T-helper 1 cell treated with Interleukin-12 subunit alpha and Interleukin-12 subunit beta and Interleukin-4 antibody, amounts not matched to agents 30 μg/mL and 1 μg/mL, for 36 hours (primary cell): ENCODE data around the gene MCRS1.

Experiments
- H3K27ac Mint-ChIP-seq: one replicate; pipeline ENCODE4 v1.8.0; 2021; ENCODE audit warnings: mild to moderate bottlenecking, mixed read lengths
- H3K27me3 Mint-ChIP-seq: one replicate; pipeline ENCODE4 v1.8.0; 2021; ENCODE audit warnings: low read depth, mixed read lengths
- H3K36me3 Mint-ChIP-seq: one replicate; pipeline ENCODE4 v1.8.0; 2021; ENCODE audit warnings: low read depth, mixed read lengths
- H3K4me1 Mint-ChIP-seq: one replicate; pipeline ENCODE4 v1.8.0; 2021; ENCODE audit warnings: low read depth, mixed read lengths
- H3K4me3 Mint-ChIP-seq: one replicate; pipeline ENCODE4 v1.8.0; 2021; ENCODE audit warnings: mild to moderate bottlenecking, moderate library complexity, mixed read lengths
- H3K9me3 Mint-ChIP-seq: one replicate; pipeline ENCODE4 v1.8.0; 2021; ENCODE audit warnings: mixed read lengths

The MCRS1 gene

GRCh38 chr12:49587174-49587908, 19.4 kb upstream of the MCRS1 start:
- no peaks in the 10 kb centered on the region for H3K27me3 Mint-ChIP-seq
- peaks cover 5% of the 10 kb centered on the region for H3K9me3 Mint-ChIP-seq
- no peak overlapping the region for H3K4me3 Mint-ChIP-seq
- H3K36me3 Mint-ChIP-seq, result peaks cover 10% of the 10 kb centered on the region
- H3K4me1 Mint-ChIP-seq, result no peaks in the 10 kb centered on the region
- H3K27ac Mint-ChIP-seq, result no peak overlapping the region

GRCh38 chr12:49585477-49586459, 17.8 kb upstream of the MCRS1 start:
- H3K4me3 Mint-ChIP-seq, result no peak overlapping the region
- H3K27me3 Mint-ChIP-seq, result no peaks in the 10 kb centered on the region
- H3K9me3 Mint-ChIP-seq, result peaks cover under 1% of the 10 kb centered on the region
- H3K27ac Mint-ChIP-seq, result no peak overlapping the region
- peaks cover 5% of the 10 kb centered on the region for H3K4me1 Mint-ChIP-seq
- peaks cover 6% of the 10 kb centered on the region for H3K36me3 Mint-ChIP-seq

GRCh38 chr12:49584591-49584990, 16.6 kb upstream of the MCRS1 start:
- no peak overlapping the region for H3K4me3 Mint-ChIP-seq
- no peak overlapping the region for H3K27ac Mint-ChIP-seq
- H3K9me3 Mint-ChIP-seq, result no peaks in the 10 kb centered on the region
- no peaks in the 10 kb centered on the region for H3K27me3 Mint-ChIP-seq
- H3K4me1 Mint-ChIP-seq, result peaks cover 8% of the 10 kb centered on the region
- no peaks in the 10 kb centered on the region for H3K36me3 Mint-ChIP-seq

- Mint-ChIP-seq H3K9me3 (no peaks in the 10 kb centered on the region), H3K27me3 (no peaks in the 10 kb centered on the region), H3K4me3 (no peak overlapping the region), H3K4me1 (peaks cover 8% of the 10 kb centered on the region), H3K27ac (no peak overlapping the region), H3K36me3 (no peaks in the 10 kb centered on the region)
Measured at GRCh38 chr12:49583366-49584094, 15.6 kb upstream of the MCRS1 start.

GRCh38 chr12:49582850-49583249, 14.9 kb upstream of the MCRS1 start:
- H3K4me1 Mint-ChIP-seq, result peaks cover 8% of the 10 kb centered on the region
- H3K27ac Mint-ChIP-seq, result no peak overlapping the region
- H3K27me3 Mint-ChIP-seq, result no peaks in the 10 kb centered on the region
- no peaks in the 10 kb centered on the region for H3K9me3 Mint-ChIP-seq
- no peaks in the 10 kb centered on the region for H3K36me3 Mint-ChIP-seq
- H3K4me3 Mint-ChIP-seq, result no peak overlapping the region

GRCh38 chr12:49582201-49582600, 14.3 kb upstream of the MCRS1 start:
- no peaks in the 10 kb centered on the region for H3K36me3 Mint-ChIP-seq
- no peak overlapping the region for H3K4me3 Mint-ChIP-seq
- H3K4me1 Mint-ChIP-seq, result peaks cover 8% of the 10 kb centered on the region
- no peaks in the 10 kb centered on the region for H3K9me3 Mint-ChIP-seq
- no peaks in the 10 kb centered on the region for H3K27me3 Mint-ChIP-seq
- no peak overlapping the region for H3K27ac Mint-ChIP-seq

GRCh38 chr12:49580572-49581535, 12.9 kb upstream of the MCRS1 start:
- Mint-ChIP-seq H3K4me3 (no peak overlapping the region), H3K27ac (no peak overlapping the region), H3K27me3 (no peaks in the 10 kb centered on the region), H3K4me1 (peaks cover 8% of the 10 kb centered on the region), H3K36me3 (no peaks in the 10 kb centered on the region), H3K9me3 (no peaks in the 10 kb centered on the region)

- Mint-ChIP-seq H3K9me3 (no peaks in the 10 kb centered on the region), H3K4me1 (peaks cover 9% of the 10 kb centered on the region), H3K36me3 (no peaks in the 10 kb centered on the region), H3K4me3 (no peak overlapping the region), H3K27me3 (no peaks in the 10 kb centered on the region), H3K27ac (no peak overlapping the region)
Measured at GRCh38 chr12:49578471-49579112, 10.7 kb upstream of the MCRS1 start.

GRCh38 chr12:49577589-49578315, 9.8 kb upstream of the MCRS1 start:
- Mint-ChIP-seq H3K4me3 (no peak overlapping the region), H3K27ac (no peak overlapping the region), H3K9me3 (no peaks in the 10 kb centered on the region), H3K4me1 (peaks cover 9% of the 10 kb centered on the region), H3K36me3 (no peaks in the 10 kb centered on the region), H3K27me3 (no peaks in the 10 kb centered on the region)

- Mint-ChIP-seq H3K36me3 (peaks cover 14% of the 10 kb centered on the region), H3K27me3 (no peaks in the 10 kb centered on the region), H3K9me3 (no peaks in the 10 kb centered on the region), H3K27ac (peak overlapping the region; percentile 98), H3K4me3 (peak overlapping the region; percentile 99), H3K4me1 (peaks cover 42% of the 10 kb centered on the region)
Measured at GRCh38 chr12:49568442-49569162, 660 bp upstream of the MCRS1 start.

- peaks cover 43% of the 10 kb centered on the region for H3K4me1 Mint-ChIP-seq
- H3K27ac Mint-ChIP-seq, result peak overlapping the region; percentile 98
- H3K4me3 Mint-ChIP-seq, result peak overlapping the region; percentile 99
- no peaks in the 10 kb centered on the region for H3K9me3 Mint-ChIP-seq
- H3K36me3 Mint-ChIP-seq, result peaks cover 16% of the 10 kb centered on the region
- H3K27me3 Mint-ChIP-seq, result no peaks in the 10 kb centered on the region
Measured at GRCh38 chr12:49567302-49567610, 686 bp downstream of the MCRS1 start.

- no peaks in the 10 kb centered on the region for H3K9me3 Mint-ChIP-seq
- no peak overlapping the region for H3K4me3 Mint-ChIP-seq
- peaks cover 41% of the 10 kb centered on the region for H3K4me1 Mint-ChIP-seq
- no peak overlapping the region for H3K27ac Mint-ChIP-seq
- H3K36me3 Mint-ChIP-seq, result peaks cover 19% of the 10 kb centered on the region
- H3K27me3 Mint-ChIP-seq, result no peaks in the 10 kb centered on the region
Measured at GRCh38 chr12:49566361-49566760, 1.6 kb downstream of the MCRS1 start.
